ENCODE data around the gene HAPLN2.
A peak's percentile ranks its signal among the peaks of the same experiment; 100 is the strongest.

Gene HAPLN2

GRCh38 chr1:156582388-156583017, 36.7 kb upstream of the HAPLN2 start:
- Histone ChIP-seq H3K36me3 (ENCODE audit: insufficient read depth, low read length) (peaks cover 29% of the 10 kb centered on the region), H3K9ac (ENCODE audit: low read depth, low read length) (peak overlapping the region; percentile 92), H2AFZ (ENCODE audit: low read depth, low read length) (peak overlapping the region; percentile 74), H3K4me1 (ENCODE audit: insufficient read depth, low read length) (peaks cover 43% of the 10 kb centered on the region), H3K4me2 (ENCODE audit: insufficient read depth, low read length) (peak overlapping the region; percentile 72), H3K79me2 (ENCODE audit: insufficient read depth, low read length) (peaks cover 28% of the 10 kb centered on the region), H3K27me3 (ENCODE audit: insufficient read depth, low read length, poor library complexity) (no peaks in the 10 kb centered on the region), H3K27ac (ENCODE audit: low read length) (peak overlapping the region; percentile 93), H3K9me3 (ENCODE audit: insufficient read depth, low read length, severe bottlenecking) (no peaks in the 10 kb centered on the region), H3K4me3 (ENCODE audit: low read depth in 1 of 2, low read length in 2 of 2) (peak overlapping the region; percentile 57 to 73), H4K20me1 (ENCODE audit: insufficient read depth, low read length) (no peaks in the 10 kb centered on the region)
- ATAC-seq (ENCODE audit: insufficient read depth, low read depth) (peak; percentile 30), DNase-seq (peak; percentile 56)
- TF ChIP-seq EZH2 (IDR thresholded peaks at IDR 0.05; ENCODE audit: borderline replicate concordance, low read depth, low read length, severe bottlenecking) (no peak), CTCF (IDR thresholded peaks at IDR 0.05; ENCODE audit: borderline replicate concordance, extremely low read depth, low read length, poor library complexity, severe bottlenecking) (peak; percentile 41)

- Histone ChIP-seq H3K36me3 (ENCODE audit: insufficient read depth, low read length) (peaks cover 29% of the 10 kb centered on the region), H3K4me2 (ENCODE audit: insufficient read depth, low read length) (peak overlapping the region; percentile 72), H3K4me3 (ENCODE audit: low read depth in 1 of 2, low read length in 2 of 2) (peak overlapping the region in 1 of 2 experiments; percentile 73; a peak in 2 of 4 replicates), H3K9ac (ENCODE audit: low read depth, low read length) (peak overlapping the region; percentile 92), H3K27me3 (ENCODE audit: insufficient read depth, low read length, poor library complexity) (no peaks in the 10 kb centered on the region), H3K27ac (ENCODE audit: low read length) (peak overlapping the region; percentile 93), H3K79me2 (ENCODE audit: insufficient read depth, low read length) (peaks cover 28% of the 10 kb centered on the region), H3K9me3 (ENCODE audit: insufficient read depth, low read length, severe bottlenecking) (no peaks in the 10 kb centered on the region), H2AFZ (ENCODE audit: low read depth, low read length) (0 out of 2 replicates have a peak overlapping the region, but pooled peaks have one; percentile 40), H3K4me1 (ENCODE audit: insufficient read depth, low read length) (peaks cover 43% of the 10 kb centered on the region), H4K20me1 (ENCODE audit: insufficient read depth, low read length) (no peaks in the 10 kb centered on the region)
- peak; percentile 81 for DNase-seq
- TF ChIP-seq EZH2 (IDR thresholded peaks at IDR 0.05; ENCODE audit: borderline replicate concordance, low read depth, low read length, severe bottlenecking) = no peak
- peak; percentile 91 for TF ChIP-seq CTCF (IDR thresholded peaks at IDR 0.05; ENCODE audit: borderline replicate concordance, extremely low read depth, low read length, poor library complexity, severe bottlenecking)
- peak; percentile 12; the same call in 1 of the 3 replicates for ATAC-seq (ENCODE audit: insufficient read depth, low read depth)
These were observed 35.2 kb upstream of the HAPLN2 start for GRCh38 chr1:156583821-156584622.

GRCh38 chr1:156584813-156585212, 34.4 kb upstream of the HAPLN2 start:
- H3K27me3 ChIP-seq (ENCODE audit: insufficient read depth, low read length, poor library complexity) = no peaks in the 10 kb centered on the region
- no peaks in the 10 kb centered on the region for H3K9me3 ChIP-seq (ENCODE audit: insufficient read depth, low read length, severe bottlenecking)
- no peak for DNase-seq
- H3K36me3 ChIP-seq (ENCODE audit: insufficient read depth, low read length) = peaks cover 29% of the 10 kb centered on the region
- H3K79me2 ChIP-seq (ENCODE audit: insufficient read depth, low read length) = peaks cover 28% of the 10 kb centered on the region
- ATAC-seq (ENCODE audit: insufficient read depth, low read depth) = no peak
- peak; percentile 54 for TF ChIP-seq CTCF (IDR thresholded peaks at IDR 0.05; ENCODE audit: borderline replicate concordance, extremely low read depth, low read length, poor library complexity, severe bottlenecking)
- TF ChIP-seq EZH2 (IDR thresholded peaks at IDR 0.05; ENCODE audit: borderline replicate concordance, low read depth, low read length, severe bottlenecking) = no peak
- no peak overlapping the region for H2AFZ ChIP-seq (ENCODE audit: low read depth, low read length)
- H3K27ac ChIP-seq (ENCODE audit: low read length) = no peak overlapping the region
- H3K4me2 ChIP-seq (ENCODE audit: insufficient read depth, low read length) = no peak overlapping the region
- H3K9ac ChIP-seq (ENCODE audit: low read depth, low read length) = peak overlapping the region; percentile 14; the same call in 1 of the 2 replicates
- H4K20me1 ChIP-seq (ENCODE audit: insufficient read depth, low read length) = no peaks in the 10 kb centered on the region
- peaks cover 43% of the 10 kb centered on the region for H3K4me1 ChIP-seq (ENCODE audit: insufficient read depth, low read length)
- no peak overlapping the region for H3K4me3 ChIP-seq (ENCODE audit: low read depth in 1 of 2, low read length in 2 of 2)

All from DND-41 (cell line).